HG03457 (cell line): ENCODE results near the gene SCRN1.
"Not testable (repeated sequence)": the region's sequence is repeated elsewhere in the genome, so short reads cannot be mapped to it uniquely, and the experiment has no call there.

ENCODE experiments used
- ATAC-seq: cut with Tn5 transposase; IDR thresholded peaks from one replicate; pipeline ENCODE4 v1.9.1; 2021; ENCODE audit warnings: moderate number of reproducible peaks; ENCODE audit not compliant: unreplicated experiment

Gene SCRN1

GRCh38 chr7:29969738-29970137, 19.9 kb downstream of the SCRN1 start:
- ATAC-seq = no peak

GRCh38 chr7:29968683-29969395, 20.8 kb downstream of the SCRN1 start:
- ATAC-seq = no peak

- ATAC-seq = no peak
These were observed 24.6 kb downstream of the SCRN1 start for GRCh38 chr7:29965030-29965429.

GRCh38 chr7:29962035-29962434, 27.6 kb downstream of the SCRN1 start:
- no peak for ATAC-seq

- ATAC-seq = not testable (repeated sequence)
These were observed 28.0 kb downstream of the SCRN1 start for GRCh38 chr7:29961611-29962010.

- no peak for ATAC-seq
These were observed 30.8 kb downstream of the SCRN1 start for GRCh38 chr7:29958667-29959358.

- ATAC-seq = no peak
These were observed 31.9 kb downstream of the SCRN1 start for GRCh38 chr7:29957521-29958310.

GRCh38 chr7:29956487-29956836, 33.1 kb downstream of the SCRN1 start:
- peak; percentile 16 for ATAC-seq

- ATAC-seq = peak; percentile 53
These were observed 33.7 kb downstream of the SCRN1 start for GRCh38 chr7:29955799-29956486.

- ATAC-seq = no peak
These were observed 34.4 kb downstream of the SCRN1 start for GRCh38 chr7:29955075-29955792.

GRCh38 chr7:29953726-29954347, 35.8 kb downstream of the SCRN1 start:
- no peak for ATAC-seq

- ATAC-seq = no peak
These were observed 38.4 kb downstream of the SCRN1 start for GRCh38 chr7:29951206-29951605.

- no peak for ATAC-seq
These were observed 39.1 kb downstream of the SCRN1 start for GRCh38 chr7:29950480-29950879.

GRCh38 chr7:29948587-29948986, 41.0 kb downstream of the SCRN1 start:
- no peak for ATAC-seq

- no peak for ATAC-seq
These were observed 43.0 kb downstream of the SCRN1 start for GRCh38 chr7:29946428-29947186.

- no peak for ATAC-seq
These were observed 44.3 kb downstream of the SCRN1 start for GRCh38 chr7:29945259-29945809.

GRCh38 chr7:29940199-29940598, 49.4 kb downstream of the SCRN1 start:
- ATAC-seq = no peak

GRCh38 chr7:29937132-29937531, 52.5 kb downstream of the SCRN1 start:
- no peak for ATAC-seq

GRCh38 chr7:29935111-29935510, 54.5 kb downstream of the SCRN1 start:
- ATAC-seq = no peak
